Measurements from ENCODE around the gene CDADC1. TPM values are rescaled to one million over a fixed set of nuclear protein-coding genes. Genes with fewer than 3 reads are reported as not detected.

Gene CDADC1
- total and polyA plus RNA-seq, 5 donors, result 5.6 to 10.9 (median 8.6) TPM

GRCh38 chr13:49304763-49305700 lies 57.3 kb downstream of the CDADC1 start:
- ATAC-seq (no peak), DNase-seq (peak in 1 of 3 donors; percentile 32)
- no peak overlapping the region for H3K4me3 ChIP-seq (ENCODE audit: low read length)
- no peaks in the 10 kb centered on the region for H3K27me3 ChIP-seq (ENCODE audit: control insufficient read depth, insufficient read depth)
- H3K27ac ChIP-seq (ENCODE audit: low read length), result no peak overlapping the region
- no peaks in the 10 kb centered on the region for H3K9me3 ChIP-seq (ENCODE audit: control insufficient read depth, low read length)
- WGBS, result 86% methylated on average over 25 of the region's 25 CpGs
- intact Hi-C loops (cut with DNase I), result loop anchor here (5.0 kb wide), 2 partner anchors 132 to 302 kb away; no protein-coding TSS in a partner anchor
- H3K4me1 ChIP-seq (ENCODE audit: control insufficient read depth, insufficient read depth, low read length), result peaks cover 11% of the 10 kb centered on the region

- peaks cover 11% of the 10 kb centered on the region for H3K4me1 ChIP-seq (ENCODE audit: control insufficient read depth, insufficient read depth, low read length)
- H3K27ac ChIP-seq (ENCODE audit: low read length), result no peak overlapping the region
- intact Hi-C loops (cut with DNase I), result no loop called here
- ATAC-seq, result no peak
- H3K27me3 ChIP-seq (ENCODE audit: control insufficient read depth, insufficient read depth), result no peaks in the 10 kb centered on the region
- no peak overlapping the region for H3K4me3 ChIP-seq (ENCODE audit: low read length)
- DNase-seq, result no peak
- H3K9me3 ChIP-seq (ENCODE audit: control insufficient read depth, low read length), result no peaks in the 10 kb centered on the region
- 79% methylated on average over 15 of the region's 15 CpGs for WGBS
Observed at GRCh38 chr13:49305792-49306425, 58.2 kb downstream of the CDADC1 start.

- intact Hi-C loops (cut with DNase I), result no loop called here
- WGBS, result 71% methylated on average over 6 of the region's 6 CpGs
- DNase-seq, result peak in 1 of 3 donors; percentile 81
- Histone ChIP-seq H3K27me3 (ENCODE audit: control insufficient read depth, insufficient read depth) (no peaks in the 10 kb centered on the region), H3K9me3 (ENCODE audit: control insufficient read depth, low read length) (no peaks in the 10 kb centered on the region), H3K4me1 (ENCODE audit: control insufficient read depth, insufficient read depth, low read length) (peaks cover 11% of the 10 kb centered on the region), H3K4me3 (ENCODE audit: low read length) (no peak overlapping the region), H3K27ac (ENCODE audit: low read length) (peak overlapping the region; percentile 70)
- peak; percentile 30 to 34 for ATAC-seq
Observed at GRCh38 chr13:49307365-49307764, 59.6 kb downstream of the CDADC1 start.

GRCh38 chr13:49308097-49308875 lies 60.6 kb downstream of the CDADC1 start:
- peak overlapping the region; percentile 97 for H3K27ac ChIP-seq (ENCODE audit: low read length)
- no peak overlapping the region for H3K4me3 ChIP-seq (ENCODE audit: low read length)
- no peaks in the 10 kb centered on the region for H3K9me3 ChIP-seq (ENCODE audit: control insufficient read depth, low read length)
- peaks cover 7% of the 10 kb centered on the region for H3K4me1 ChIP-seq (ENCODE audit: control insufficient read depth, insufficient read depth, low read length)
- H3K27me3 ChIP-seq (ENCODE audit: control insufficient read depth, insufficient read depth), result no peaks in the 10 kb centered on the region
- intact Hi-C loops (cut with DNase I), result no loop called here
- peak; percentile 90 to 95 (median 91) for DNase-seq
- 35% methylated on average over 7 of the region's 7 CpGs for WGBS
- ATAC-seq, result peak; percentile 95

DNA sequence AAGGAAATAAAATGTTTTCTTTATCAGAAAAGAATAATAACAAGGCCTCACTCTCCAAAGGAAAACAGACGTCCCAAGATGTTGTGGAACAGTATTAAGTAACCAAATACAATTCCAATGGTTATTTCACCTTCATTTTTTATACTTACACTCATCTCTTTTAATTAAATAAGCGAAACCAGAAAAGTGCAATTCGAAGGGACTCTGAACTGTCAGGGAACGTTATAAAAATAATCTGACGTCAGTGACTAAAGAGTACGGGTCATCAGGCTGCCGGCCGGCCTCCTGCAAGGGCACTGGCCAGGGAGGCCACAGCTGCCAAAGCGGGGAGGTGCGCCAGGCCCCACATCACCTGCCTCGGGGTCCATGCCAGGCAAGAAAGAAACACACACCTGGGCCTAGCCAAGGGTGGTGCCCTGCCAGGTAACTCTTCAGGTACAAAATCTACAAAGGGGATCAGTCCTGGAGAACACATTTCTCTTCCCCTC lies 61.2 kb downstream of the CDADC1 start:
- no peaks in the 10 kb centered on the region for H3K9me3 ChIP-seq (ENCODE audit: control insufficient read depth, low read length)
- H3K27me3 ChIP-seq (ENCODE audit: control insufficient read depth, insufficient read depth), result no peaks in the 10 kb centered on the region
- peak; percentile 27 to 48 for ATAC-seq
- H3K4me1 ChIP-seq (ENCODE audit: control insufficient read depth, insufficient read depth, low read length), result peaks cover 6% of the 10 kb centered on the region
- H3K4me3 ChIP-seq (ENCODE audit: low read length), result no peak overlapping the region
- DNase-seq, result peak; percentile 54 to 83 (median 75)
- peak overlapping the region; percentile 92 for H3K27ac ChIP-seq (ENCODE audit: low read length)
- intact Hi-C loops (cut with DNase I), result no loop called here
- WGBS, result 53% methylated on average over 11 of the region's 11 CpGs

GRCh38 chr13:49310251-49310650 lies 62.5 kb downstream of the CDADC1 start:
- intact Hi-C loops (cut with DNase I), result no loop called here
- H3K4me1 ChIP-seq (ENCODE audit: control insufficient read depth, insufficient read depth, low read length), result peaks cover 5% of the 10 kb centered on the region

GRCh38 chr13:49311816-49312215 lies 64.1 kb downstream of the CDADC1 start:
- intact Hi-C loops (cut with DNase I), result no loop called here
- Histone ChIP-seq H3K4me1 (ENCODE audit: control insufficient read depth, insufficient read depth, low read length) (peaks cover 5% of the 10 kb centered on the region), H3K9me3 (ENCODE audit: control insufficient read depth, low read length) (no peaks in the 10 kb centered on the region), H3K4me3 (ENCODE audit: low read length) (no peak overlapping the region), H3K27ac (ENCODE audit: low read length) (no peak overlapping the region), H3K27me3 (ENCODE audit: control insufficient read depth, insufficient read depth) (no peaks in the 10 kb centered on the region)
- no peak for ATAC-seq
- WGBS, result 94% methylated on average over 6 of the region's 6 CpGs
- no peak for DNase-seq

More at GRCh38 chr13:49310251-49310650, 62.5 kb downstream of the CDADC1 start:
- H3K27ac ChIP-seq (ENCODE audit: low read length), result no peak overlapping the region
- no peaks in the 10 kb centered on the region for H3K27me3 ChIP-seq (ENCODE audit: control insufficient read depth, insufficient read depth)
- 90% methylated on average over 3 of the region's 3 CpGs for WGBS
- no peak overlapping the region for H3K4me3 ChIP-seq (ENCODE audit: low read length)
- ATAC-seq (no peak), DNase-seq (no peak)
- H3K9me3 ChIP-seq (ENCODE audit: control insufficient read depth, low read length), result no peaks in the 10 kb centered on the region

GRCh38 chr13:49314344-49314882 lies 66.7 kb downstream of the CDADC1 start:
- H3K9me3 ChIP-seq (ENCODE audit: control insufficient read depth, low read length), result no peaks in the 10 kb centered on the region
- no peak for ATAC-seq

DNA sequence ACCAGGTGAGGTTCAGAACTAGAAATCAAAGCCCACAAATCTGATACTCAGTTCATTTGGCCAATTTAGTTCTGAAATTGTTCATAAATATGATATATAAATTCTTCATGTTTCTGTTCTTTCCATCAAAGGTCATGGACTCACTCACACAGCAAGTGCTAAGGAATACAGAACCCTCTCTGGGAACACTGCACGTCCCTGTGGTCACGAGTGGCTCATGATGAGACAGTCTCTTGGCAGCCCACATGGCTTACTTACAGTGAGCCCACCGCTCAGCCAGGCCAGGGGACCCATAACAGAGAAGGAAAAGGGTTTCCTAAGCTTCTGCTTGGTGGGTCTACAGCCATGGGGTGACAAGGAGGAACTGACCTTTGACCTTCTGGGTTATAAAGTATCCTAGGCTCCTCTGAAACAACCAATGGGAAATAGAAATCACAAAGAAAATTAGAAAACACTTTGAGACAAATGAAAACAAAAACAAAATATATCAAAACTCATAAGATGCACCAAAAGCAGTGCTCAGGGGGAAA lies 67.4 kb downstream of the CDADC1 start:
- H3K27ac ChIP-seq (ENCODE audit: low read length), result no peak overlapping the region
- H3K4me3 ChIP-seq (ENCODE audit: low read length), result no peak overlapping the region
- WGBS, result 91% methylated on average over 3 of the region's 3 CpGs

More at GRCh38 chr13:49314344-49314882, 66.7 kb downstream of the CDADC1 start:
- 67% methylated on average over 6 of the region's 6 CpGs for WGBS
- Histone ChIP-seq H3K27me3 (ENCODE audit: control insufficient read depth, insufficient read depth) (no peaks in the 10 kb centered on the region), H3K27ac (ENCODE audit: low read length) (peak overlapping the region; percentile 50), H3K4me1 (ENCODE audit: control insufficient read depth, insufficient read depth, low read length) (peaks cover 2% of the 10 kb centered on the region), H3K4me3 (ENCODE audit: low read length) (no peak overlapping the region)
- DNase-seq, result no peak
- intact Hi-C loops (cut with DNase I), result no loop called here

GRCh38 chr13:49315756-49316482 lies 68.2 kb downstream of the CDADC1 start:
- Histone ChIP-seq H3K27ac (ENCODE audit: low read length) (no peak overlapping the region), H3K27me3 (ENCODE audit: control insufficient read depth, insufficient read depth) (no peaks in the 10 kb centered on the region), H3K4me1 (ENCODE audit: control insufficient read depth, insufficient read depth, low read length) (peaks cover 2% of the 10 kb centered on the region), H3K9me3 (ENCODE audit: control insufficient read depth, low read length) (no peaks in the 10 kb centered on the region), H3K4me3 (ENCODE audit: low read length) (no peak overlapping the region)
- ATAC-seq (no peak), DNase-seq (no peak)
- 93% methylated on average over 5 of the region's 5 CpGs for WGBS
- intact Hi-C loops (cut with DNase I), result no loop called here

More for the DNA sequence above, 67.4 kb downstream of the CDADC1 start:
- Histone ChIP-seq H3K9me3 (ENCODE audit: control insufficient read depth, low read length) (no peaks in the 10 kb centered on the region), H3K27me3 (ENCODE audit: control insufficient read depth, insufficient read depth) (no peaks in the 10 kb centered on the region), H3K4me1 (ENCODE audit: control insufficient read depth, insufficient read depth, low read length) (peaks cover 2% of the 10 kb centered on the region)
- ATAC-seq, result no peak
- no peak for DNase-seq
- intact Hi-C loops (cut with DNase I), result no loop called here

All from right cardiac atrium (tissue), 5 donors.